Stimulated activated CD8-positive, alpha-beta memory T cell treated with anti-CD3 and anti-CD28 coated beads, Interleukin-4, amount 100 ng/mL, for 24 hours (primary cell): ENCODE data around the gene VMAC.

Source experiments
- DNase-seq: peaks from one replicate; pipeline ENCODE4 v3.0.0-alpha.2; 2020; ENCODE audit warnings: low read depth

Gene VMAC

GRCh38 chr19:5953030-5953589, 48.4 kb downstream of the VMAC start:
- DNase-seq: no peak

GRCh38 chr19:5953680-5954213, 49.1 kb downstream of the VMAC start:
- no peak for DNase-seq

- DNase-seq: no peak
Measured at GRCh38 chr19:5954293-5954692, 49.6 kb downstream of the VMAC start.

GRCh38 chr19:5955636-5955935, 50.9 kb downstream of the VMAC start:
- no peak for DNase-seq

DNA sequence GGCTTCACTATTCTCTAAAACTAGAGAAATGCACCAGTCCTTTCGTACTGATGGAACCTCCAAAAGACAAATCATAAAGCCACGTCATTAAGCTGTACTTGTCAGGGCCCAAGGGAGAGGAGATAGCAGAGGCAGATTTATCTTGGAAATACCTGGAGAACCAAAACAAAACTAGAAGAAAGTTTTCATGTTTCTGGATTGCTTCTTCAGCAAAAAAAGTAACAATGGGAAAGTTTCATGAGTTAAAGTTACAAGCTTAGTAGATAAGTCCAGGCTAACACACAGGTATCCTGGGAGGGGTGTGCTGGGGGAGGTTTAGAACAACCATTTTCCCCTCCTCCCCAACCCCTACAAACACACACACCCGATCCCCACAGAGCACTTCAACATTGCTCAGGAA, 51.7 kb downstream of the VMAC start:
- DNase-seq: no peak

- no peak for DNase-seq
Measured at GRCh38 chr19:5956728-5957127, 52.1 kb downstream of the VMAC start.

DNA sequence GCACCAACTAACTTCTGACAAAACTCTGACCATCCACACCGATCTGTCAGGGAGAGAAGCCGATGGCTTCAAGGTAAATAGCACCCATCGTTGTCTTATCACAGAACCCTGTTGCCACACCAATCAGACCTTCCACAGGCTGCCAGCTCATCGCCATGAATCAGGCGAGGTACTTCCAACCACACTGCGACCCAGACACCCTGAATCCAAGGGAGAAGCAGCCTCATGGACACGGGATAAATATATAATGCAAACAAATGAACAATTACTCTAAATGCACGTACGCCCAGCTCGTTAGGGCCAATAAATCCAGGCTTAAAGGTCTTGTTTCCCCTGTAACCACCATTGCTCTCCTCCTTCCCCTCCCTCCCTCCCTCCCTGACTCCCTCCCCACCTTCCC, 52.5 kb downstream of the VMAC start:
- DNase-seq: no peak

DNA sequence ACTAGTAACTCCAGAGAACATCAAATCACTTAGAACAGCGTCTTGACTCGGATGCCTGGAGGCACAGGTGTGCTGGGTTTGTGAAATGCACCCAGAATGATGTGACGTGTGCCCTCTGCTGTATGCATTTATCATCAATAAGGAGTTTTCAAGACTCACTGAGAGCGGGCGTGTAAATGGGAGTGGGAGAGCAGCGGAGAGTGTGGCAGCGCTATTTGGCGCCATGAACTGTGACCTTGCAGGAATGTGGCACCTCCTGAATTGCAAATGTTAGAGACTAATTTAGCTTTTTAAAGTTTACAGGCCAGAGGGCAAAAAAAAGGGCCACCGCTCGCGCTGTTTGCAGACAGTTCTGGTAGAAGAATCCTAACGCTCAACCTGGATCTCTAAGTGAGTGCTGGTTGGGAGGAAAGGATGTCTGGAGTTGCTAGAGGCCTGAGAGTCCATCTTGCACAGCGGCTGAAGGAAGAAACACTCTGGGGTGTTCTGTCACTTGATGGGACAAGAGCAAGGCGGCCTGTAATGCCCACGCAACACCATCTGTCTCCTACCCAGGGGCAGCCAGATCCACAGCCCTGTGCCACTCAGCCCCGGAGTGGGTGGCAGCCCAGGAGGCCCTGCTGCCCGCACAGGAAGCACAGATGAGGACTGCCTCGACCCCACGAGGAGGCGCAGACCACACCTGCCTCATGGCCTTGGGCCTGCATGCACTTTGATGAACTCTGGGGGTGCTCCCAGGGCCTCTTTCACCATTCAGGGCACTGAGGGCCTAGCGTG, 53.6 kb downstream of the VMAC start:
- no peak for DNase-seq

GRCh38 chr19:5958851-5959122, 54.1 kb downstream of the VMAC start:
- DNase-seq: no peak

DNA sequence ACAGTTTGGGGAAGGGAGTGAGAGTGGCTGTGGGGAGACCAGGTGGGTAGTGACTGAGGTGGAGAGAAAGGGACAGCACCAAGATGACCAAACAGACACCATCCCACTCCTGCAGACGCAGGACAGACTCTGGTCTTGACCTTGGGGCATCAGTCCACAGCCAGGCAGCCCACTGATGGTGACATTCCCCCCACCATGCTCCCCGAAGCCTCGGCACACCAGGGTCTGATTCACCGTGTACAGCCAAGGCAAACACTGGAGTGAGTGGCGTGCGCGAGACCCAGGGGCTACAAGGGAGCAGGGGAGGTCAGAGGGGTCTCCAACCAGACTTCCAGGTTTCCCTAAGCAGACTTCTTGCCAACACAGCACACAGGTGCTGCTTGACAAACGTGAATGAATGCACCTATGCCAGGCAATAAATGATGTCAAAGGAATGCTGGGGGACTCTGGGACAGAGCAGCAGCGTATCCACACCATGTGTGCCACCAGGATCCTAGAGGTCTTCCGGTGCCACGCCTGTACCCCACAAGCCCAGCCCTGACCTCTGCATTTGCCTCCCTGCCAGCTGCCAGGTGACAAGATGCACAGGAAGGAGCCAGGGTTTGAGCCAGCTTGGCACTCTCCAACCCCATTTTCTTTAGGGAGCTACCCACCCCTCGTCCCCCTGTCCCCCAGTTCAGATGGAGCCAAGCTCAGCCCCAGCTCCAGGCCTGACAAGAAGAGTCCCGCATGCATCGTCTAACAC, 54.8 kb downstream of the VMAC start:
- no peak for DNase-seq
